K562 (cell line): ENCODE measurements around the gene VPS45. TPM values are rescaled to one million over a fixed set of nuclear protein-coding genes. Genes with fewer than 3 reads are reported as not detected.

Experiments
- ATAC-seq: fragments of 200-7000 bp; cut with Tn5 transposase; 3 replicates; pipeline ENCODE4 v1.9.1; 2020; ENCODE audit warnings: moderate library complexity
- BruUV-seq: library from RNA; stranded (reverse); fragments of 400-500 nt; replicated peaks from 2 replicates; lab custom pipeline; 2021; lab: Mats Ljungman, UMichigan
- CTCF ChIA-PET: fragments of 300-600 bp; formaldehyde crosslinking; extraction: SDS; loops from one replicate; lab custom pipeline; 2021; ENCODE audit warnings: low intra/inter-chr PET ratio; lab: Yijun Ruan, JAX
- POLR2A ChIA-PET: fragments of 300-600, 350-650 bp; sonication (Branson Sonifier 250); formaldehyde crosslinking; extraction: SDS; loops from one replicate; lab custom pipeline; 2021; ENCODE audit warnings: antibody characterized with exemption, inconsistent platforms; lab: Yijun Ruan, JAX
- DNase-seq, 4 experiments: peaks; one replicate each; pipeline versions ENCODE4 v3.0.0 to v3.0.0-alpha.2; 2011 to 2018; ENCODE audit warnings: low spot score in 3 of 4, mixed read lengths in 3 of 4; ENCODE audit errors: extremely low read depth in 1 of 4
- FAIRE-seq: peaks from 2 replicates; lab custom pipeline; 2011; peaks lifted over from hg19 to GRCh38; lab: Jason Lieb, UNC
- H2AFZ ChIP-seq: 2 replicates; pipeline ENCODE4 v1.6.0; 2011; ENCODE audit warnings: low read depth, low read length, control low read depth, inconsistent platforms
- H3K27ac ChIP-seq: fragments of 200-600 bp; 3 replicates; pipeline ENCODE4 v1.8.0; 2011; ENCODE audit warnings: low read depth, mild to moderate bottlenecking, control low read depth, inconsistent platforms, low read length, moderate library complexity, mixed read lengths; ENCODE audit errors: extremely low read depth
- H3K27me3 ChIP-seq, 2 experiments: fragments of 300-600 bp in 1 of 2; 2 replicates in 1 of 2; 3 replicates in 1 of 2; pipeline versions ENCODE4 v1.6.0 to v1.8.0; 2011; ENCODE audit warnings: inconsistent platforms in 2 of 2, low read length in 2 of 2, mild to moderate bottlenecking in 1 of 2, mixed read lengths in 1 of 2, moderate library complexity in 1 of 2; ENCODE audit not compliant: control insufficient read depth in 2 of 2, insufficient read depth in 2 of 2
- H3K36me3 ChIP-seq: fragments of 300-600 bp; 3 replicates; pipeline ENCODE4 v1.8.0; 2011; ENCODE audit warnings: mild to moderate bottlenecking, low read length, inconsistent platforms; ENCODE audit not compliant: control insufficient read depth, insufficient read depth
- H3K4me1 ChIP-seq, 2 experiments: fragments of 200-600 bp in 1 of 2; replicated peaks in 1 of 2; 2 replicates in 1 of 2; 3 replicates in 1 of 2; pipeline versions ENCODE4 v1.5.1 to v1.8.0; 2011; ENCODE audit warnings: inconsistent platforms in 2 of 2, low read length in 2 of 2, mild to moderate bottlenecking in 1 of 2, mixed read lengths in 1 of 2, moderate library complexity in 1 of 2; ENCODE audit not compliant: control insufficient read depth in 2 of 2, insufficient read depth in 2 of 2
- H3K4me2 ChIP-seq: 2 replicates; pipeline ENCODE4 v1.6.1; 2011; ENCODE audit warnings: low read length, control low read depth, inconsistent platforms, mixed read lengths; ENCODE audit not compliant: insufficient read depth
- H3K4me3 ChIP-seq: fragments of 200-600 bp; sonication (generic), shearing (Covaris generic); 2 replicates; pipeline ENCODE4 v1.5.1; 2016; ENCODE audit warnings: control low read depth, inconsistent platforms
- H3K79me2 ChIP-seq: fragments of 200-600 bp; 3 replicates; pipeline ENCODE4 v1.8.0; 2011; ENCODE audit warnings: low read length, inconsistent platforms; ENCODE audit not compliant: control insufficient read depth, insufficient read depth
- H3K9ac ChIP-seq, 2 experiments: 2 replicates each; pipeline versions ENCODE4 v1.6.0 to v1.6.1; 2011; ENCODE audit warnings: low read depth in 2 of 2, low read length in 2 of 2, control low read depth in 1 of 2, inconsistent platforms in 1 of 2, mild to moderate bottlenecking in 1 of 2, mixed read lengths in 1 of 2; ENCODE audit not compliant: insufficient read depth in 1 of 2
- H3K9me1 ChIP-seq: one replicate; pipeline ENCODE4 v1.6.0; 2011; ENCODE audit warnings: inconsistent platforms, mild to moderate bottlenecking, low read length, moderate library complexity; ENCODE audit not compliant: control insufficient read depth, insufficient read depth
- H3K9me3 ChIP-seq: replicated peaks from 2 replicates; pipeline ENCODE4 v1.5.1; 2011; ENCODE audit warnings: low read depth, low read length, inconsistent platforms; ENCODE audit not compliant: control insufficient read depth, insufficient read depth
- H4K20me1 ChIP-seq: replicated peaks from 2 replicates; pipeline ENCODE4 v1.6.1; 2011; ENCODE audit warnings: low read length, inconsistent platforms, mixed read lengths; ENCODE audit not compliant: control insufficient read depth, insufficient read depth
- PRDM10 ChIP-seq: fragments of 450-650 bp; IDR thresholded peaks from 2 replicates; pipeline ENCODE4 v1.6.1; 2018; ENCODE audit not compliant: partially characterized antibody
- ZNF274 ChIP-seq: IDR thresholded peaks from 2 replicates; pipeline ENCODE4 v1.6.1; 2011; ENCODE audit warnings: low read depth, mild to moderate bottlenecking, low read length, moderate library complexity, borderline replicate concordance
- WGBS: fragments of 100-300 bp; shearing (Covaris generic); methylation state at CpG from one replicate; pipeline ENCODE4 v1.1.6; 2016; ENCODE audit warnings: low coverage, mixed read lengths; ENCODE audit not compliant: insufficient coverage; ENCODE audit errors: missing lambda C conversion rate; 5-methylcytosine and 5-hydroxymethylcytosine counted together
- in situ Hi-C: fragments of 300-500 bp; cut with MboI; formaldehyde crosslinking; loops from 4 replicates; pipeline ENCODE4 v1.15.0; 2018; ENCODE audit warnings: inconsistent platforms, mixed read lengths
- intact Hi-C: fragments of 100-400 bp; cut with micrococcal nuclease; formaldehyde crosslinking; loops from 2 replicates; pipeline ENCODE4 v1.14.2; 2022
- polyA plus RNA-seq, 8 experiments: library from polyadenylated mRNA; depleted of rRNA in 4 of 8; stranded (reverse) in 5 of 8; unstranded in 3 of 8; fragments of >200 nt; fragmentation: Nextera tagmentation in 2 of 8; fragmentation: Illumina TruSeq in 1 of 8; extraction: Ambion mirVana in 2 of 8; extraction: Trizol in 1 of 8; gene quantifications; 2 replicates each; pipeline versions ENCODE4 v1.2.1 to v1.2.3, GENCODE V29; 2011 to 2014; ENCODE audit warnings: inconsistent platforms in 1 of 8, missing spikeins in 1 of 8
- total RNA-seq, 7 experiments: library from RNA; depleted of rRNA in 6 of 7; stranded (reverse); fragments of >200 nt in 6 of 7; fragmentation: Illumina TruSeq in 2 of 7; extraction: Trizol in 2 of 7; gene quantifications; 2 replicates each; pipeline versions ENCODE4 v1.2.1 to v1.2.3, GENCODE V29; 2011 to 2021; ENCODE audit warnings: low replicate concordance in 1 of 7
- TF ChIP-seq, protein P1 (sequence below), 2 experiments: IDR thresholded peaks; 2 replicates each; pipeline ENCODE4 v1.6.1; 2011; ENCODE audit warnings: borderline replicate concordance in 1 of 2, control low read depth in 1 of 2, low read depth in 1 of 2, low read length in 1 of 2, mild to moderate bottlenecking in 1 of 2, mixed read lengths in 1 of 2, moderate library complexity in 1 of 2; ENCODE audit not compliant: insufficient read depth in 1 of 2, insufficient read length in 1 of 2, poor library complexity in 1 of 2, severe bottlenecking in 1 of 2; ENCODE audit errors: extremely low read depth in 1 of 2

VPS45 gene
- total and polyA plus RNA-seq, 9 of the 15 experiments (the other 6 are each of a cell fraction or from before 2014, with no cell fraction given) = 17.9 to 48.2 (median 34.4) TPM

- no peaks in the 10 kb centered on the region for H3K79me2 ChIP-seq
- CTCF ChIA-PET = no interaction called here
- H4K20me1 ChIP-seq = no peaks in the 10 kb centered on the region
- no peak for DNase-seq
- 83% methylated on average over 7 of the region's 7 CpGs for WGBS
- H3K9me3 ChIP-seq = no peaks in the 10 kb centered on the region
- H3K4me3 ChIP-seq = no peak overlapping the region
- peaks cover 4 to 12% of the 10 kb centered on the region in 2 experiments; a peak in 4 of 5 replicates for H3K4me1 ChIP-seq
- no TSS peak for BruUV-seq
- H3K27ac ChIP-seq = no peak overlapping the region
- H3K9me1 ChIP-seq = no peaks in the 10 kb centered on the region
- no peak overlapping the region for H3K9ac ChIP-seq
- no peak overlapping the region for H3K4me2 ChIP-seq
- in situ Hi-C loops (no loop called here), intact Hi-C loops (loop anchor here (5.0 kb wide), 2 partner anchors 118 to 223 kb away; partner anchors contain the start of gene VPS45)
- no peaks in the 10 kb centered on the region for H3K27me3 ChIP-seq
- FAIRE-seq = no peak
- ATAC-seq = no peak
- TF ChIP-seq ZNF274 (no peak), PRDM10 (peak; percentile 74)
- TF ChIP-seq, protein P1, sequence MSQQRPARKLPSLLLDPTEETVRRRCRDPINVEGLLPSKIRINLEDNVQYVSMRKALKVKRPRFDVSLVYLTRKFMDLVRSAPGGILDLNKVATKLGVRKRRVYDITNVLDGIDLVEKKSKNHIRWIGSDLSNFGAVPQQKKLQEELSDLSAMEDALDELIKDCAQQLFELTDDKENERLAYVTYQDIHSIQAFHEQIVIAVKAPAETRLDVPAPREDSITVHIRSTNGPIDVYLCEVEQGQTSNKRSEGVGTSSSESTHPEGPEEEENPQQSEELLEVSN (IDR thresholded peaks at IDR 0.05; ENCODE audit: borderline replicate concordance in 1 of 2, extremely low read depth in 1 of 2, insufficient read depth in 1 of 2, insufficient read length in 1 of 2, low read depth in 1 of 2, low read length in 1 of 2, poor library complexity in 1 of 2, severe bottlenecking in 1 of 2) = no peak
- no peak overlapping the region for H2AFZ ChIP-seq
- POLR2A ChIA-PET = interaction anchor here (0.7 to 2.9 kb wide), 4 partner anchors 24 to 298 kb away, joined by 3 to 27 read pairs (median 6); a partner anchor contains a TSS
- H3K36me3 ChIP-seq = no peaks in the 10 kb centered on the region
Measured at GRCh38 chr1:150185481-150185880, 117.9 kb downstream of the VPS45 start.
